Ishikawa (cell line): ENCODE results near the gene GRIK5.

Source experiments
- RAD21 ChIP-seq: IDR thresholded peaks from 2 replicates; pipeline ENCODE4 v1.6.1; 2012; ENCODE audit warnings: low read depth
- TAF1 ChIP-seq: IDR thresholded peaks from 2 replicates; pipeline ENCODE4 v1.6.1; 2012; ENCODE audit warnings: low read depth, mild to moderate bottlenecking
- TF ChIP-seq, protein P1 (sequence below): IDR thresholded peaks from 2 replicates; pipeline ENCODE4 v1.6.1; 2012; ENCODE audit warnings: low read depth, mild to moderate bottlenecking
- TF ChIP-seq, protein P2 (sequence below): IDR thresholded peaks from 2 replicates; pipeline ENCODE4 v1.6.1; 2012

DNA sequence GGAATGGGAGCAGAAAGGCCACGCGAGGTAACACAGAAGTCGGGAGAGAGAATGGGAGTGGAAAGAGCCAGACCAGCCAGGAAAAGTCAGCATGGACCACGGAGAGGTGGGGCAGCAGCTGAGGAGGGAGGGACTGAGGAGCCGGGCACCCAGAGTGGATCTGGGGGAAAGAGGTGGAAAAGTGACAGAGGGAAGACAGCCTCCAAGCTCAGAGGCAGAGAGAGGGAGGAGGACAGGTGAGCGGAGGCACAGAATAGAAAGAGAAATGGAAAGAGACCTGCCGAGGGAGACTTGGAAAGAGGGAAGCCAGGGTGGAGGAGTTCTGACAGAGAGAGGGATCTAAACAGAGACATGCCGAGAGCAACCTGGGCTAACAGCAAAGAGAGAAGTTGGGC is 1.6 kb downstream of the GRIK5 start:
- no peak for TF ChIP-seq TAF1
- TF ChIP-seq, protein P1, sequence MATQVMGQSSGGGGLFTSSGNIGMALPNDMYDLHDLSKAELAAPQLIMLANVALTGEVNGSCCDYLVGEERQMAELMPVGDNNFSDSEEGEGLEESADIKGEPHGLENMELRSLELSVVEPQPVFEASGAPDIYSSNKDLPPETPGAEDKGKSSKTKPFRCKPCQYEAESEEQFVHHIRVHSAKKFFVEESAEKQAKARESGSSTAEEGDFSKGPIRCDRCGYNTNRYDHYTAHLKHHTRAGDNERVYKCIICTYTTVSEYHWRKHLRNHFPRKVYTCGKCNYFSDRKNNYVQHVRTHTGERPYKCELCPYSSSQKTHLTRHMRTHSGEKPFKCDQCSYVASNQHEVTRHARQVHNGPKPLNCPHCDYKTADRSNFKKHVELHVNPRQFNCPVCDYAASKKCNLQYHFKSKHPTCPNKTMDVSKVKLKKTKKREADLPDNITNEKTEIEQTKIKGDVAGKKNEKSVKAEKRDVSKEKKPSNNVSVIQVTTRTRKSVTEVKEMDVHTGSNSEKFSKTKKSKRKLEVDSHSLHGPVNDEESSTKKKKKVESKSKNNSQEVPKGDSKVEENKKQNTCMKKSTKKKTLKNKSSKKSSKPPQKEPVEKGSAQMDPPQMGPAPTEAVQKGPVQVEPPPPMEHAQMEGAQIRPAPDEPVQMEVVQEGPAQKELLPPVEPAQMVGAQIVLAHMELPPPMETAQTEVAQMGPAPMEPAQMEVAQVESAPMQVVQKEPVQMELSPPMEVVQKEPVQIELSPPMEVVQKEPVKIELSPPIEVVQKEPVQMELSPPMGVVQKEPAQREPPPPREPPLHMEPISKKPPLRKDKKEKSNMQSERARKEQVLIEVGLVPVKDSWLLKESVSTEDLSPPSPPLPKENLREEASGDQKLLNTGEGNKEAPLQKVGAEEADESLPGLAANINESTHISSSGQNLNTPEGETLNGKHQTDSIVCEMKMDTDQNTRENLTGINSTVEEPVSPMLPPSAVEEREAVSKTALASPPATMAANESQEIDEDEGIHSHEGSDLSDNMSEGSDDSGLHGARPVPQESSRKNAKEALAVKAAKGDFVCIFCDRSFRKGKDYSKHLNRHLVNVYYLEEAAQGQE, result no peak
- TF ChIP-seq, protein P2, sequence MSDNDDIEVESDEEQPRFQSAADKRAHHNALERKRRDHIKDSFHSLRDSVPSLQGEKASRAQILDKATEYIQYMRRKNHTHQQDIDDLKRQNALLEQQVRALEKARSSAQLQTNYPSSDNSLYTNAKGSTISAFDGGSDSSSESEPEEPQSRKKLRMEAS, result no peak
- no peak for TF ChIP-seq RAD21
